Iris pigment epithelial cell (primary cell): ENCODE results near the gene PLGRKT.
"Not testable (repeated sequence)": the region's sequence is repeated elsewhere in the genome, so short reads cannot be mapped to it uniquely, and the experiment has no call there.

Source experiments
- DNase-seq: peaks from one replicate; pipeline ENCODE4 v3.0.0-alpha.2; 2011; ENCODE audit warnings: low read depth

The PLGRKT gene

DNA sequence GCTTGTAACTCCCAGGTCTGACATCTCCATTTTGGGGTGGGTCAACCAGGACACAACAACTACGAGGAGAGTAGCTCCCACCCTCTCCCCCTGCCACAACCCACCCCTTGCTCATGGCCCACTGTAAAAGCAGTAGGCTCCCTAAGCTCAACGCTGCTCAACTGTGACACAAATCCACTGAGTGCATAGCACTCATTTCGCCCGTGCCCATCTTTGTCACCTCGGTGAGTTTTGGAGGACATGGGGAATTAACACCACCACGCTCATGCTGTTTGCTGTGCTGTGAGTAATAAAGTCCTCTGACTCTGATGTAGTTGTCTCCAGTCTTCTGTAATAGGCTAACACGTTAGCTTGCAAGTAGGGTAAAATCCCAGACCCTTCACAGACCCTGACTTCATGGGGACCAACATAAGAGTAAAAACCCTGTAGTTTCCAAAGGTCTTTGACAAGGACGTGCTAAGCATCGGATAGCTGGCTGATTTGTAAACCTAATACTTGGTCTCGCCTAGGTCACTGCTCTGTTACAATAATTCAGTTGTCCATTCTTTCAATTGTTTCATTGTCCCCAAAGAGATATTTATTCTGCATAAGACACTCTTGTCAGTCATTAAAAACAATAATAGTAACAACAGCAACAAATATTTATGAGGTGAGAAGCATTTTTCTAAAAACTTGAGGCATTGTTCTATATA lies 7.7 kb downstream of the PLGRKT start:
- no peak for DNase-seq

DNA sequence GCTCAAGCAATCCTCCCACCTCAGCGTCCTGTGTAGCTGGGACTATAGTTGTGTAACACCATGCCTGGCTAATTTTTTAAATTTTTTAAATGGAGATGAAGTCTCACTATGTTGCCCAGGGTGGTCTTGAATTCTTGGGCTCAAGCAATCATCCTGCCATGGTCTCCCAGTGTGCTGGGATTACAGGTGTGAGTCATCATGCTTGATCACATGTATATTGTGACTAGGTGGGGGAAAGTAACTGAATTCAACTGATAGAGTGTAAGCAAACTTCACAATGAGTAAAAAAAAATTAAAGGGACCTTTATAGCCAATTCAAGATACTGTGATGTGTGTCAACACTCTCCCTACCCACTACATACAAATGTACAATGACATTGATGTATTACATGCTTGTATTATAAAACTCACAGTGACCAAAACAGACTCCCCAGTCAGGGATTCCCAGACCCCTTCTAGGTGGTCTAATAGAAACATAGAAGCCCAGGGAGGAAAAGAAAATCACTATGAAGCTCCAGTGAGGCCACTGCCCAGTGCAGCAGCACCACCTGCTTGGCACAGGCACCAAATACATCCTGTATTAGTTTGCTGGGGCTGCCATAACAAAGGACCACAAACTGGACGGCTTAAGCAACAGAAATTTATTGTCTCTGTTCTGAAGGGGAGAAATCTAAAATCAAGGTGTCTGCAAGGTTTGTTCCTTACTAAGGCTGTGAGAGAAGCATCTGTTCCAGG lies 8.8 kb downstream of the PLGRKT start:
- DNase-seq = peak; percentile 34

DNA sequence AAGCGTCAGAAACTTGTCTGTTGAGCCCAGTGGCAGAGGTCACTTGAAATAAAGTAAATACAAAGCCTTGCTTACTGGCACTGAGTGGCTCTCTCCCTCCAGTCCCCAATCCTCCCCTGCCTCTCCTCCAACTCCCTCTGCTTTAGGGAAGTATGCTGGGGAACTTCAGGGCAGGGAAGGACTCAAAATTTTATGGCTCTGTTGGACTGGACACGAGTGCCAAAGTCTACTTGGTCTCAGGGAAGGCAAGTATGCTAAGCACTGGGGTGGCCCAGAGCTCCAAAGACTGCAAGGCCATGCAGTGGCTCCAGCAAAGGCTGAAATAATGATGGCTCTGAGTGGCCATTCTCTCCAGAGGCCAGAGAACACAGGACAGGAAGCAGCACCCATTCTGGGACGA lies 9.6 kb downstream of the PLGRKT start:
- no peak for DNase-seq

DNA sequence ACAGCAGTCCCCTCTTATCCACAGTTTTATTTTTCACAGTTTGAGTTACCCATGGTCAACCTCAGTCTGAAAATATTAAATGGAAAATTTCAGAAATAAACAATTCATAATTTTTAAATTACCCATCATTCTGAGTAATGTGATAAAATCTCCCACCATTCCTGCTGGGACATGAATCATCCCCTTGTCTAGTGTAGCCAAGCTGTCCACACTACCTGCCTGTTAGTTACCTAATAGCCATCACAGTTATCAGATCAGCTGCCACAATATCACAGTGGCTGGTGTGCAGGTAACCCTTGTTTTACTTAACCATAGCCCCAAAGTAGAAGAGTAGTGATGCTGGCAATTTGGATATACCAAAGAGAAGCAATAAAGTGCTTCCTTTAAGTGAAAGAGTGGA lies 10.7 kb downstream of the PLGRKT start:
- no peak for DNase-seq

DNA sequence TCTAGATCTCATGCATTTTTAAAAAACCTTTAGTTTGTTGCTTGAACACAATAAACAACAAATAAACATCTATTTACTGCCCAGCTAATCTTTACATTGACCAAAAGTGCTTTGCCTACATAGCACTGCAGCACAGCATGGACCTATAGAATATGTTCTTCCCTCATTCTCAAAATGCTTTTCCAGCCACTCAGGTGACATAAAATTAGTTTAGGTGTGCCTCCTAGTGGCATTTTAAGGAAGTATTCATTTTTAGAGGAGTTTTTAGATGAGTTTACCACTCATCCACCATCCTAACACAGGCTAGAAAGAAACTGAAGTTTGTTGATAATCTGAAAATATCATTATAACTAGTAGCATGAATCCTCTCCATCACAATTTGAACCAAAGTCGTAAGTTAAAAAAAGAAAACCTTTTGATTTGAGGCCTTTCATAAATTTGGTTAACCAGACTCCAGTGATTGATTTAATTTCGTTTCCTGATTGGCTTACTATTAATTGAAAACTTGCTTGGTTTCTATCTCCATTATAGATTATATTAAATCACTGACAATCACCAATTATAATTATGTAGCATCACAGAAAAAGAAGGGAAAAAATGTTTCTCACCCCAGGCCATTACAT lies 12.6 kb downstream of the PLGRKT start:
- peak; percentile 32 for DNase-seq

DNA sequence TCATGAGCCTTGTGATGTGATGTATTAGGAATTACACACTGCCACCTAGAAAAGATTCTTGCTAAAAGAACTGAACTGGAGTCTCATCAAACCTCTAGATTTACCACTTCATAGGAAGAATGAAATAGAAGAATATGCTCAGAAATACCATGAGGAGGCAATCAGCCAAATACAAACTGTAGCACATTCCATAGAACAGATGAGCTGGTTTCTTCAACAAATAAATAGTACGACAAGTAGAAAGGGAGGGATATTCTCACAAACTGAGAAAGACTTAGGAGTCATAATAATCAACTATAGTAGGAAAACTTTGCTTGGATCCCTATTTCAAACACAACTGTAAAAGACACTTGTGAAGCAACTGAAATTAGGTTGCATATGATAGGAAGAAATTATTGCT lies 15.4 kb downstream of the PLGRKT start:
- DNase-seq = peak; percentile 31

DNA sequence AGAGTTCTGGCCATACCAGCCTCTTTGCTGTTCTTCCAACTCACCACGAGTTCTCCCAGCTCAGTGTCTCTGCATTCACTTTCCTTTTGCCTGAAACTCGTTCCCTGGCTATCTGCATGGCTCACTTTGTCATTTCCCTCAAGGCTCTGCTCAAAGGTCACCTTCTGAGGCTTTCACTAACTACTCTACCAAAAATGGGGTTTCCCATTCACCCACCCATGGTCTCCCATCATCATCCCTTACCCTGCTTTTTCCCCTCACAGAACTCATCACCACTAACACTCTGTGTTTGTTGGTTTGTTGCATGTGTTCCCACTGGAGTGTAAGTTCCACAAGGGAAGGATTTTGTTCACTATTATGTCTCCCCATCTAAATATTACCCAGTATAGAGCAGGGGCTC lies 16.6 kb downstream of the PLGRKT start:
- no peak for DNase-seq

DNA sequence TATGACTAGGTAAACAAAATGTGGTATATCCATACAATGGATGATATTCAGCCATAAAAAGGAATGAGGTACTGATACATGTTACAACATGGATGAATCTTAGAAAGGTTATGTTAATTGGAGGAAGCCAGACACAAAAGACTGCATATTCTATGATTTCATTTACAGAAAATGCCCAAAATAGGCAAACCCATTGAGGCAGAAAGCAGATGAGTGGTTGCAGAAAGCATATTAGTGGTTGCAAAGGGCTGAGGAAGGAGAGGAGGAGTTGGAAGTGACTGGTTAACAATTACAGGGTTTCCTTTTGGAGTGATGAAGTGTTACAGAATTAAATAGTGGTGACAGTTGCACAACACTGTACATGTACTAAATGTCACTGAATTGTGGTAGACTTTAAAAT lies 17.7 kb downstream of the PLGRKT start:
- DNase-seq = no peak

DNA sequence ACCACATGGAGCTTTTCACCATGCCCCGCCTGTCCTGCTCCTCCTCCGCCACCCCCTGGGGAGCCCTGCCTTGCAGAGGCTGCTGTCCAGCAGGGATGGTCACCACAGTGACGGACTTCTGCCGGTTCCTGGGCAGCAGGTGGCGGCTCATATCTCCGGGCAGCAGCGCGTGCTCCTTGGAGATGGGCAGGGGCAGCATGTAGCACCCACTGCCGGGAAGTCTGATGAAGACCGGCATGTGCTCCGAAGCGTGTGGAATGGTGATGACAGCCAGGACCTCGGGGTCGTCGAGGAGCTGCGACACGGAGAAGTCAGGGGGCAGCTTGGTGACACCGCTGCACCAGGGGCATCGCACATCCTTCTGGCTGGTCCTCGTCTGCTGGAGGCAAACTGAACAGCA lies 19.2 kb downstream of the PLGRKT start:
- no peak for DNase-seq

DNA sequence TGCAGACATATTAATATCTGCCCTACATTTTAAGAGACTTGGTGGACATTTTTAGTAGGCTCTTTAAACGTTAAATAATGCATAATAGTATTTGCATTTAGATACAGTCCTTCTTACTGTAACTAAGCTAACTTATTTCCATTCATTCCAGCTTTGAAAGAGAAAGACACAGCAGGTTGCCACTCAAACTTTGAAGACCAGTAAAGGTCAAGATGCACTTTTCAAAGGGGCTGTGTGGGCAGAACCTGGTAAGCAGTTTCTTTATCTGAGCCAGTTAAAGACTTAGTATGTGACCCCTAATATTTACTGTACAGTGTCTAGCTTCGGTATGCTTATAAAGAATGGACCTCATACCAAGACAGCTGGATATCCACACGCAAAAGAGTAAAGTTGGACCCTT lies 20.8 kb downstream of the PLGRKT start:
- no peak for DNase-seq

DNA sequence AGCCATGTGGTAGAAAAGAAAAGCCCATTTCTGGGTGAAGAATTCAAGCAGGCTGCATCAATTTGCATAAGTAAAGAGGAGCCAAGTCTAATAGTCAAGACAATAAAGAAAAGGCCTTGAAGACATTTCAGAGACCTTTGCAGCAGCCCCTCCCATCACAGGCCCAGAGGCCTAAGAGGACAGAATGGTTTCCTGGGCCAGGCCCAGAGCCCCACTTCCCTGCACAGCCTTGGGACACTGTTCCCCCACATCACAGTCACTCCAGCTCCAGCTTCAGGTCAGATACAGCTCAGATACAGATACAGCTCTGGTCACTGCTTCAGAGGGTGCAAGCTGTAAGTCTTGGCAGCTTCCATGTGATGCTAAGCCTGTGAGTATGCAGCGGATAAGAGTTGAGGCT lies 29.1 kb downstream of the PLGRKT start:
- DNase-seq = no peak

DNA sequence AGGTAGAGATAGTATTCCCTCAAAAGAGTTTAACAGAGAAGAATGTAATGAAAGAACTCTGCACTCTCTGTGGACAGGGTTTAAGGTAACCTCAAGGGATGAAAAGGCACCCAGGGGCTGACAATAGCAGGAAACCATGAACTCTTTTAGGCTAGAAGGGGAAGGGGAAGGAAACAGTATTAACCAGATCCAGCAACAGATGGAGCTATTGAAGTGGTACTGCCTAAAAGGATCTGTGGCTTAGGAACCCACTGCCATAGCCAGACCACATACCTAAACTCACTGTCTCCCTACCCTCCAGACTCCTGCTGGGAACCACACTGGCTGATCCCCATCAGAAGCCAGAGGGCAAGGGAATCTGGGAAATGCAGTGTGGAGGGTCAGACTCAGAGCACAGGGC lies 35.5 kb downstream of the PLGRKT start:
- DNase-seq = no peak

DNA sequence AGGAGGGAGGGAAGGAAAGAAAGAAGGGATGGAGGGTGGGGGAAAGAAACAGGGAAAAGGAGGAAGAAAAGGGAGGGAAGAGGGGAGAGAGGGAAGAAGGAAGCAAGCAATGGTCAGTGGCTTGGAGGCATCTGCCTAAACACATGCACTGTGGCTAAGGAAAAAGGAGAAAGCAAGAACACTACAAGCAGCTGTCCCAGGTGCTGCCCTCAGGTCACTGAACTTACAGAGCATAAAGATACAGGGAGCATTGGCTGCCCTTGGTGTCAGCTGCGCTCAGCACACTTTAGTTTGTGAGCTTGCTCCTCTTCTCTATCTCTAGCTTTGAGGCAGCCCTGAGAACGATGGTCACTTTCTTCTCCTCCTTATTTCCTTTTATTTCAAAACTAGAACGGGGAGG lies 40.2 kb downstream of the PLGRKT start:
- DNase-seq = not testable (repeated sequence)

DNA sequence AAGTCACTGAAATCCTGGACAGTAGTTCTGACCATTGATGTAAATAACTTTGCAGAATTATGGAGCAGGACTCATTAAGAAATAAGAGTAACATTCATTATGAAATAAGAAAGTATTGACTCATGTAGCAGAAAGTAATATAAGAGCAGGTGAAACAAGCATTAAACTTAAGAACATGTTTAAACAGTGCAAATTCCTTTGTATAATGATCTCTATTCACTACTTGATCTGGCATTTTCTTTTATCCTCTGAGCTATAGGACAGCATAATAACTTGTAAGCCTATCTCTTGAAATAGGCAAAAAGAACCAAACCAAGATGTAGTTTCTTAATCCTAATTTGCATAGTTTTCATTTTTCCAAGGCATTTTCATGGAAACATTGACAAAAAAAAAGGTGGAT lies 42.3 kb downstream of the PLGRKT start:
- no peak for DNase-seq

DNA sequence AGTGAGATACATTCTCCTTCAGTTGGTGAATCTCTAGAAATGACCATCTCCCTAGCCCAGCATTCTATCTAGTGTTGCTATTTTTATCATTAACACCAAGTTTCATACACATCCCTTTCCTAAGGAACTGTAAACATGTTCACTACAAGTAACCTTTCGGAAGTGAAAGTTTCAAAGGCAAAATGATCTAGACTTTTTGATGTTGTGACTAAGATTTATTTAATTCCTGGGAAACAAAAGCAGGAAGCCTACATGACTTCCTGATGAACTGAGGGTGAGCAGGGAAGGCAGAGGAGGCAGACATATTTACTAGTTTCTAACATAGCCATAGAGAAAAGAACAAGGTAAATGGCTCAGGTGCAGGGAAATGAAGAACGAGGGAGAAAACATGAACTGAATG lies 43.7 kb downstream of the PLGRKT start:
- not testable (repeated sequence) for DNase-seq

DNA sequence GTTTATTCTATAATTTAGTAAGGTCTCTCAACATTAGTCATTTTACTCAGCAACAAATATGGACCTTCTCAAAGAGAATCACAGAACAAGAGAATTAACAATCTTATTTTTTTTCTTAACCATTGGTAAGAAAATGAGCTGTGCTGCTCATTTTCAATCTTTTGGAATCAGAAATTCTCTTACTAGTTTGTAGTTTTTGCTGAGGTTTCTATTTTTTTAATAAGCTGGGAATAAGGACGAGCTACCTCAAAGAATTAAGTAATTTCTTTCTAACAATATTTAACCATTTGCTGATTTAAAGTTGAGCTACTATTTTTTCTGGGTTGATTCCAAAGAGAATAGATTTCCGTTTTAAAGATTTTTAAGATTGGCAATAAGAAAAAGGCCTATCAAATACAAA lies 44.2 kb downstream of the PLGRKT start:
- DNase-seq = no peak

DNA sequence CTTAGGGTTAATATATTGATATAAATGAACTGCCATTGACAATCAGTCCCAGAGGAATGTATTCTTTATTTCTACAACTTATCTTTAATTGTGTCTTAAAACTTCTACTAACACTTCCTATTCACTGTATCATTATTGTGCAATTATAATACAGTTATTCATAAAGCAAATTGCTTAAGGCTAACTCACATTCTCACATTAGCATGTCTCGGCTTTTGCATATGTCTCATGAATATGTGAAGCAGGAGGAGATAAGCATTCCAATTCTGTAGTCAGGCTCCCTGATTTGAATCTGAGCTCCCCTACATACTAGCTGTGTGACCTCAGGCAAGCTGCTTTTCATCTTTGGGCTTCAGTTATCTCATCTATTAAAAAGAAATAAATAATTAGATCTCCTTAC lies 45.4 kb downstream of the PLGRKT start:
- DNase-seq = peak; percentile 21

DNA sequence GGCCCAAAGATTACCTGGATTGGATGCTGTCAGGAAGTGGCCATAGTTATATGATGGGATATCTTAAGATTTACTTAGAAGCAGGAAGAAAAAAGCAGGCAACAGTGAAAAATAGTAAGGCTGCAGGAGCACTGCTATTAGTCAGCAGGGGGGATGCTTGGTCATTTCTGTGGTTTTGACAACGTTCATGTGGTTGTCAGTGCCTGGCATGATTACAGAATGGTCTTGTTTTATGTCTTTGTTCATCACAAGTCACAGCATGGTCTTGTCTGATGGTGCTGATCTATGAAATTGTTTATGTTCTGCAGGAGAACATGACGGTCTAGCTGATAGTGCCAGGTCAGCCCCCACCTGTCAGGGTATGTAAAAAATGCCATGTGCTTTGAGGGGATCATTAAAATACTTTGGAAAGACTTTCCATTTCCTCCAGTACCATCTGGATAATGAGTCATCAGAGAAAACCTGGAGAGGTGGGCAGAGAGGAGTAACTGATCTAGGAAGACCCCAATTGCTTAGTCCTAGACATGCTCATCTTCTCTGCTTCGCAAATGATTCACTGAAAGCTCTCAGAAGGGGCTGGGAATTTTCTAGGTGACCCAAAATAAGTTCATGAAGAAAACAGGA lies 48.5 kb downstream of the PLGRKT start:
- peak; percentile 94 for DNase-seq

DNA sequence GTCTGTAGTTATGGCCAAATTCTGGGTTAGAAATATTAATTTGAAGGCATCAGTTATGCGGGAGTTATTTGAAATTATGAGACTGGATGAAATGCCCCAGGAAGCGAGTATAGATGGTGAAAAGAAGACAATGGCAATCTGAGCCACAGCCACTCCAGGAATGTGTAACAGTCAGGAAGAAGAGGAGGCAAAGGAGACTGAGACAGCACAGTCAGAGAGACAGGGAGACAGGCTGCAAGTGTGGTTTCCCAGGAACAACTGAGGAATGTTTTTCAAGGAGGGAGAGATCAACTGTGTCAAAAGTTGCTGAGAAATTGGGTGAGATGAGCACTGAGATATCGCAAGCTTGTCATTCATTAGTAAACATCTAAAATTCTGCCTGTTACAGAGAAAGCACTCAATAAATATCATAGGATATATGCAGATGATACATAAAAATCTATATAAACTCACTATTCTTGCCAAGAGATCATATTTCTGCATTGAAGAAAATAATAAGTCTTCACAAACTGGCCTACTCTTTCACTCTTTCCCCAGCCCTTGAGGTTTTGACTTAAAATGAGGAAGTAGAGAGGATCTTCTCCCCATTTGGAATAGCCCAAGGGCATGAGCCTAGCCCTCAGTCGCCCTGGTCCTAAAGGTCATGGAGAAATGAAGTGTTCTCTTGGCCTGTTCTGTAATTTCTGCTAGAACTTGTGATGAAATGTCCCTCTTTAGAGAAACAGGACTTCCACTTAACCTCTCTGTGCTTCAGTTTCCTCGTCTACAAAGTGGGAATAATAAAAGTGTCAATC lies 49.5 kb downstream of the PLGRKT start:
- DNase-seq = peak; percentile 66

DNA sequence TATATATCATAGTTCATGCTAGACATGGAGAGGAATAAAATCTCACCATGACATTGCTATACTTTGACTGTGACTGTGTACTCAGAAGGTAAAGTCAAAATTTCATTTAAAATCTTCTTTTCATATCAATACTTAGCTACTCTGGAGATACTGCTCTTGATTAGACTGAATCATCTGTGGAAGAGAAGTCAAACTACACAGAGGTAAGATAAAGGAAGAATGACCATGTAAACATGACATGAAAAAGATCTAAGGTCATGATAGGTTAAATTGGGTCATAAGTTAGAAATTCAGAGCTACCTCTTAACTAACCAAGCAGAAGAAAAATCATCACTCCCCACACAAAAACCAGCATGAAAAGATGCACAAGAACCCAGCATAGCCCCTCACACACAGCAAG lies 53.3 kb downstream of the PLGRKT start:
- no peak for DNase-seq

DNA sequence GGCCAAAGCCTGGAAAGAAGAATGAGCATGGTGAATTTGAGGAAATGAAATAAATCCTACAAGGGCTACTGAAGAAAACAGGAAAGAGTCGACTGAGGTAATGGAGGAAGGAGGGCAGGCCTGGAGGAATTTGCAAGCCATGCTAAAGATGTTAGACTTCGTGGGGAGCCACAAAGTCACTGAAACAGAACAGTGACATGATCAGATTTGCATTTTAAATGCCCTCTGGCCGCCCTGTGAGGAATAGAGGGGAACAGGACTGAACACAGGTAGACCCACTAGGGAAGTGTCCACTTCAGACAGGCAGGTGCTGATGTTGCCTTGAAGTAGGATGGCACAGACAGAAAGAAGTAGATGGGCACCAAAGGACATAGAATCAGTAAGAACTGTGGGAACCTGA lies 55.2 kb downstream of the PLGRKT start:
- DNase-seq = no peak

DNA sequence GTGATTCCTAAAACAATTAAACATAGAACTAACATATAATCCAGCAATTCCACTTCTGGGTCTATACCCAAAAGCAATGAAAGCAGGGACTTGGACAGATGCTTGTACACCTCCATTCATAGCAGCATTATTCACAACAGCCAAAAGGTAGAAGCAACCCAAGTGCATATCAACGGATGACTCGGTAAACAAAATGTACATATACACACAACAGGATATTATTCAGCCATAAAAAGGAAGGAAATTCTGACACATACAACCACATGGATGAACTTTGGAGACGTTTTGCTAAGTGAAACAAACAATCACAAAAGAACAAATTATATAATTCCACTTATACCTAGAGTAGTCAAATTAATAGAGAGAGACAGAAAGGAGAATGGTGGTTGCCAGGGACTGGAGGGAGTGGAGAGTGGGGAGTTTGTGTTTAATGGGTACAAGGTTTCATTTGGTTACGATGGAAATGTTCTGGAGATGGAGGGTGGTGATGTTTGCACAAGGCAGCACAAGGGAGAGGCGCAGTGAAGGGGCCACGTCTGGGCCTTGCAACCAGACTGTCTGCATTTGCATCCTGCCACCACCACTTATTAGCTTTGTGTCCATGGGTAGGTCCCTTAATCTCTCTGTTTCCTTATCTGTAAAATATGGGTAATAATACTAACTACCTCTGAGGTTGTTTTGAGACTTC lies 61.8 kb downstream of the PLGRKT start:
- peak; percentile 10 for DNase-seq
